HG02642 (cell line): ENCODE data around the gene ITGB1BP2.
"Not testable (repeated sequence)": the region's sequence is repeated elsewhere in the genome, so short reads cannot be mapped to it uniquely, and the experiment has no call there.

ENCODE experiments used
- ATAC-seq: cut with Tn5 transposase; IDR thresholded peaks from one replicate; pipeline ENCODE4 v1.9.1; 2021; ENCODE audit warnings: mild to moderate bottlenecking; ENCODE audit not compliant: unreplicated experiment, poor library complexity

Gene ITGB1BP2

DNA sequence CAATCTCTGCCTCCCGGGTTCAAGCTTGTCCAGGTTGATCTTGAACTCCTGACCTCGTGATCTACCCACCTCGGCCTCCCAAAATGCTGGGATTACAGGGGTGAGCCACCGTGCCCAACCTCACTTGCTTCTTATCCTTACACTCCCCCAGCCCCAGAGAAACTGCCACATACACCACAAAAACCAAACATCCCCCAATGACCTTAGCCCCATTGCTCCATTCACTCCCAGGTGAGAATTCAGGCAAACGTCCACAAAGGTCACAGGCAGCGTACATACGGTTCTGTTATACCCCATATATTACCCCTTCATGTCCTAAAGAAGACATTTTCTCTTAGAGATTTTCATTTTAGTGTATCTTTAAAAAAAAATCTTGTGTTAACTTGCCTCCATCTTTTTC, 1.1 kb upstream of the ITGB1BP2 start:
- not testable (repeated sequence) for ATAC-seq

DNA sequence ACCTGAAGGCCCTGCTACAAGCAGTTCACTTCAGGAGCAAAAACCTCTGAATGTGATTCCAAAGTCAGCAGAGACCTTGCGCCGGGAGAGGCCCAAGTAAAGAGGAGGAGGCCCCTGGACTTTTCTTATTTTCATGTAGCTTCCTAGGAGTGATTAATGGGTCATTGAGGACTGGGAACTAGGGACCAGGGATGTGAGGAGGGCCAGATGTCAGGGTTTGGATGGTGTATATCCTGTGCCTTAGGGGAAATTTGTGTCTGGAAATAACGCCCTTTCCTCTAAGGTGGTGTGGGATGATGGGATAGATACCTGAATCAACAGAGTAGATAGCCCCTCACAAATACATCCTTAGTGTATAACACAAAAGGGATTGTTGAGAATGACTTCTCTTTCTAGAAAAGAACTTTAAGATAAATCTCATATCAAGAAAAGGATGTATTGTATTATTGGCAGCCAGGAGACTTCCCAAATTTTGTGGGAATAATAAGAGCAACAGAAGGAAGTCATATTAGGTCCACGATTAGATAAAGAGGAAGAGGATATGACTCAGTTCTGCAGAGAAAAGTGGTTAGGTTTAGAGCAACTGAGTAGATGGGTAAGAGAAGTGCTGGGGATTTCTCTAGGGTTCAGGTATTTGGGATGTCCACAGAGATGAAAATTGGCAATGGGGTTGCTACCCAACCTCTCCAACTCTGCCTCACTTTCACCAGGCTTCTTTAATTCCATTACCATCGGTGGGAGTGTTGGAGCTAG, 1.1 kb downstream of the ITGB1BP2 start:
- ATAC-seq, result no peak

DNA sequence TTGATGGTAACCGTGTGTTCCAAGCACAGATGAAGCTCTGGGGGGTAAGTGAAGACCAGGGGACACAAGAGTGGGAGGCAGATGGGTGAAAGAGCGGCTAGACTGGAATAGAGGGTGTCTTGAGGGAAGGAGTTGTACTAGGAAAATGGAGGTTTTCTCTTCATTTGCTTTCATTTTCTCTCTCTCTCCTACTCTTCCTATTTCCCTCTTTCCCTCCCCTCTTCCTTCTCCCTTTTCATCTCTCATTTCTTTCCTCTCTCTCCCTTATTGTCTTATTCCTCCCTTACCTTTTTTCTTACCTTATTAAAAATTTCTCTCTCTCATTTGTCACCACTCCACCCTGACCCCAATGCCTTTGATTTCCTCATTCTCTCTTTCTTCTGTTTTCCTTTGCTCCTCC, 3.0 kb downstream of the ITGB1BP2 start:
- no peak for ATAC-seq

- ATAC-seq, result no peak
Observed at GRCh38 chrX:71315917-71316316, 14.4 kb downstream of the ITGB1BP2 start.

- not testable (repeated sequence) for ATAC-seq
Observed at GRCh38 chrX:71316959-71317358, 15.4 kb downstream of the ITGB1BP2 start.

DNA sequence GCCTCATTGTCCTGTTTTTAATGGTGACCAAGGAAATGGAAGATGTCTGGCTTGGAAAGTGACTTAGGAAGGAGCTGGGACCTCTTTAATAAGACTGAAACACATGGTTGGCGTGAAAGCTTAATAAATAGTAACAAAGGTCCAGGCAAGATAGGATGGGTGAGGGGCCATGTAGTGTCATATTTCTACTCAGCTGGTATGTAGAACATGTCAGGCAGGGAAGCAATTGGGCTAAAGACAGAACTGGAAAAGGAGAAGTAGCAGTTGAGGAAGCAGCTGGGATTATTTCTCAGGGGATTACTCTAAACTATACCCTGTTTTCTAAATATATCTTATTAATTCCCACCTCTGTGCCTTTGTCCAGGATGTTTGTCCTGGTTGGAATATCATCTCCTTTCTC, 18.6 kb downstream of the ITGB1BP2 start:
- ATAC-seq, result no peak

DNA sequence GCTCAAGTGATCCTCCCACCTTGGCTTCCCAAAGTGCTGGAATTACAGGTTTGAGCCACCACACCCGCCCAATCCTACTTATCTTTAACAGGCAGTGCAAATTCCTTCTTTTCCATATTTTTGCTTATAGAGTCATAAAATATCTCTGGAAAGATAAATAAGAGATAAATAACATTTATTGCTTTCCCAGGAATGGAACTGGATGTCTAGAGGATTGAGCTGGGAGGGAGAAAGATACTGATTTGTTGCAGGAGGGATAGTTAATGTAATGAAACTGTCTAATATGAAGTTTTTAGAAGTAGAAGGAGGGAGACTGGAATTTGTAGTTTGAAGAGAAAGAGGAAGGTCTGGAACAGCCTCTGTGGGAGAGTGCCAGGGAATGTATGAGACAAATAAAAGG, 20.2 kb downstream of the ITGB1BP2 start:
- ATAC-seq, result no peak

DNA sequence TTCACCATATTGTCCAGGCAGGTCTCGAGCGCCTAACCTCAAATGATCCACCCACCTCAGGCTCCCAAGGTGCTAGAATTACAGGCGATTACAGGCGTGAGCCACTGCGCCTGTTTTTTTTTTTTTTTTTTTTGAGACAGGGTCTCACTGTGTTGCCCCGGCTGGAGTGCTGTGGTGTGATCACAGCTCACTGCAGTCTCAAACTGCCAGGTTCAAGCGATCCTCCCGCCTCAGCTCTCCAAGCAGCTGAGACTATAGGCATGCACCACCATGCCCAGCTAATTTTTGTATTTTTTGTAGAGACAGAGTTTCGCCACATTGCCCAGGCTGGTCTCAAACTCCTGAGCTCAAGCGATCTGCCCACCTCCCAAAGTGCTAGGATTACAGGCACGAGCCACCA, 22.9 kb downstream of the ITGB1BP2 start:
- ATAC-seq, result not testable (repeated sequence)

DNA sequence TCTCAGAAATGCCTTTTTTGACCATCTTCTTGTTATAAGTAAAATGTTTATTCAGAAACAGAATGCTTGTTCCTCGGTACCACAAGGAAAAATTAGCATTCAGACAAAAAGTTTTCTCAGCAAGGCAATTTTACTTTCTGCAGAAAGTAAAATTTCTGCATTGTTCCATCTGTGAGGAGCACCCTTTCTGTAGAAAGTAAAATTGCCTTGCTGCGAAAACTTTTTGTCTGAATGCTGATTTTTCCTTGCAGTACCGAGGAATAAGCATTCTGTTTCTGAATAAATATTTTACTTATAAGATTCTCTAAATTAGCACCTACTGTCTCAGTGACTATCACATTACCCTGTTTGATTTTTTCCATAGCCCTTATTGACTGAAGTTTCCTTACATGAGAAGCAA, 24.8 kb downstream of the ITGB1BP2 start:
- ATAC-seq, result no peak

- ATAC-seq, result not testable (repeated sequence)
Observed at GRCh38 chrX:71349151-71349665, 47.7 kb downstream of the ITGB1BP2 start.

GRCh38 chrX:71349867-71350266, 48.3 kb downstream of the ITGB1BP2 start:
- not testable (repeated sequence) for ATAC-seq

- not testable (repeated sequence) for ATAC-seq
Observed at GRCh38 chrX:71352439-71352838, 50.9 kb downstream of the ITGB1BP2 start.
